ENCODE data around the gene CCDC192. TPM values are rescaled to one million over a fixed set of nuclear protein-coding genes. Genes with fewer than 3 reads are reported as not detected.

Gene CCDC192
- total RNA-seq, 1 donor from 2014 or later: 0.31 TPM

- H3K4me3 Mint-ChIP-seq: no peak overlapping the region
- no peak for DNase-seq (ENCODE audit: extremely low spot score, unreplicated experiment)
- no peak for TF ChIP-seq CTCF (conservative IDR thresholded peaks at IDR 0.05)
- H3K36me3 Mint-ChIP-seq: no peaks in the 10 kb centered on the region
- peak overlapping the region; percentile 4 for H3K27ac Mint-ChIP-seq
- H3K4me1 Mint-ChIP-seq (ENCODE audit: unreplicated experiment): peaks cover 42% of the 10 kb centered on the region
- H3K9me3 Mint-ChIP-seq: no peaks in the 10 kb centered on the region
- no peaks in the 10 kb centered on the region for H3K27me3 Mint-ChIP-seq
Measured at GRCh38 chr5:127957701-127958239, 254.6 kb downstream of the CCDC192 start.

GRCh38 chr5:127958421-127959011 is 255.3 kb downstream of the CCDC192 start:
- no peaks in the 10 kb centered on the region for H3K27me3 Mint-ChIP-seq
- H3K27ac Mint-ChIP-seq: peak overlapping the region; percentile 34
- DNase-seq (ENCODE audit: extremely low spot score, unreplicated experiment): no peak
- H3K36me3 Mint-ChIP-seq: no peaks in the 10 kb centered on the region
- H3K9me3 Mint-ChIP-seq: no peaks in the 10 kb centered on the region
- peaks cover 42% of the 10 kb centered on the region for H3K4me1 Mint-ChIP-seq (ENCODE audit: unreplicated experiment)
- no peak for TF ChIP-seq CTCF (conservative IDR thresholded peaks at IDR 0.05)
- peak overlapping the region; percentile 48 for H3K4me3 Mint-ChIP-seq

- H3K9me3 Mint-ChIP-seq: no peaks in the 10 kb centered on the region
- no peaks in the 10 kb centered on the region for H3K36me3 Mint-ChIP-seq
- H3K4me1 Mint-ChIP-seq (ENCODE audit: unreplicated experiment): peaks cover 42% of the 10 kb centered on the region
- H3K27me3 Mint-ChIP-seq: no peaks in the 10 kb centered on the region
- peak overlapping the region; percentile 14 for H3K4me3 Mint-ChIP-seq
- no peak for DNase-seq (ENCODE audit: extremely low spot score, unreplicated experiment)
- no peak for TF ChIP-seq CTCF (conservative IDR thresholded peaks at IDR 0.05)
- peak overlapping the region; percentile 34 for H3K27ac Mint-ChIP-seq
Measured at GRCh38 chr5:127959152-127959764, 256.1 kb downstream of the CCDC192 start.

- Mint-ChIP-seq H3K36me3 (peaks cover 6% of the 10 kb centered on the region), H3K4me3 (peak overlapping the region; percentile 7), H3K27me3 (no peaks in the 10 kb centered on the region), H3K27ac (no peak overlapping the region), H3K9me3 (no peaks in the 10 kb centered on the region), H3K4me1 (ENCODE audit: unreplicated experiment) (peaks cover 42% of the 10 kb centered on the region)
- DNase-seq (ENCODE audit: extremely low spot score, unreplicated experiment): no peak
- TF ChIP-seq CTCF (conservative IDR thresholded peaks at IDR 0.05): no peak
Measured at GRCh38 chr5:127960270-127960691, 257.1 kb downstream of the CCDC192 start.

- Mint-ChIP-seq H3K4me1 (ENCODE audit: unreplicated experiment) (peaks cover 42% of the 10 kb centered on the region), H3K9me3 (no peaks in the 10 kb centered on the region), H3K4me3 (no peak overlapping the region), H3K36me3 (peaks cover 11% of the 10 kb centered on the region), H3K27me3 (no peaks in the 10 kb centered on the region), H3K27ac (no peak overlapping the region)
- DNase-seq (ENCODE audit: extremely low spot score, unreplicated experiment): no peak
- TF ChIP-seq CTCF (conservative IDR thresholded peaks at IDR 0.05): no peak
Measured at GRCh38 chr5:127961006-127961762, 258.0 kb downstream of the CCDC192 start.

Measured in type B pancreatic cell (in vitro differentiated cells).